Suppressor macrophage treated with lipopolysaccharide for 1 hour (primary cell): ENCODE measurements around the gene TNFSF8.

ENCODE experiments used
- DNase-seq, 3 donors: peaks; one replicate each; pipeline ENCODE4 v3.0.0-alpha.2; 2020 to 2022

The TNFSF8 gene

GRCh38 chr9:114930056-114930812, at the start of gene TNFSF8:
TSS of gene TNFSF8 (minus strand) at chr9:114930591. CDS start at chr9:114930303, 288 bp downstream.
- peak; percentile 83 to 88 (median 87) for DNase-seq

- peak; percentile 55 for DNase-seq
These were observed 42.8 kb upstream of the TNFSF8 start for GRCh38 chr9:114973216-114973615.

GRCh38 chr9:114972510-114973136, 42.2 kb upstream of the TNFSF8 start:
- peak in 1 of 3 donors; percentile 42 for DNase-seq

GRCh38 chr9:114969269-114969668, 38.9 kb upstream of the TNFSF8 start:
- no peak for DNase-seq

- DNase-seq, result peak; percentile 86 to 96 (median 95)
These were observed 38.3 kb upstream of the TNFSF8 start for GRCh38 chr9:114968671-114969070.

- peak in 2 of 3 donors; percentile 56 to 62 for DNase-seq
These were observed 35.2 kb upstream of the TNFSF8 start for GRCh38 chr9:114965564-114965963.

GRCh38 chr9:114962809-114963208, 32.4 kb upstream of the TNFSF8 start:
- no peak for DNase-seq

GRCh38 chr9:114960276-114960675, 29.9 kb upstream of the TNFSF8 start:
- DNase-seq, result no peak

GRCh38 chr9:114958844-114959235, 28.4 kb upstream of the TNFSF8 start:
- peak; percentile 58 to 84 (median 76) for DNase-seq

GRCh38 chr9:114958021-114958843, 27.8 kb upstream of the TNFSF8 start:
- peak; percentile 97 to 99 (median 97) for DNase-seq

GRCh38 chr9:114957558-114957957, 27.2 kb upstream of the TNFSF8 start:
- peak in 1 of 3 donors; percentile 43 for DNase-seq

GRCh38 chr9:114954956-114955582, 24.7 kb upstream of the TNFSF8 start:
- peak; percentile 67 to 82 (median 70) for DNase-seq

- DNase-seq, result peak; percentile 86 to 96 (median 95)
These were observed 23.6 kb upstream of the TNFSF8 start for GRCh38 chr9:114953959-114954358.

GRCh38 chr9:114953046-114953445, 22.7 kb upstream of the TNFSF8 start:
- DNase-seq, result peak in 1 of 3 donors; percentile 20

- no peak for DNase-seq
These were observed 20.4 kb upstream of the TNFSF8 start for GRCh38 chr9:114950761-114951160.

- DNase-seq, result no peak
These were observed 16.7 kb upstream of the TNFSF8 start for GRCh38 chr9:114947058-114947457.

- peak; percentile 59 to 87 (median 70) for DNase-seq
These were observed 15.4 kb upstream of the TNFSF8 start for GRCh38 chr9:114945616-114946412.

GRCh38 chr9:114941376-114941775, 11.0 kb upstream of the TNFSF8 start:
- no peak for DNase-seq

- DNase-seq, result no peak
These were observed 8.5 kb upstream of the TNFSF8 start for GRCh38 chr9:114938687-114939575.

- DNase-seq, result peak; percentile 40 to 63 (median 54)
These were observed 7.1 kb upstream of the TNFSF8 start for GRCh38 chr9:114937516-114937915.

GRCh38 chr9:114936581-114936980, 6.2 kb upstream of the TNFSF8 start:
- peak; percentile 43 to 73 (median 69) for DNase-seq
